CD4-positive, alpha-beta T cell treated with Interleukin-10 for 1 hour (primary cell): ENCODE measurements around the gene WDR70.
A peak's percentile ranks its signal among the peaks of the same experiment; 100 is the strongest.
"Not testable (repeated sequence)": the region's sequence is repeated elsewhere in the genome, so short reads cannot be mapped to it uniquely, and the experiment has no call there.

Source experiments
- DNase-seq: peaks from one replicate; pipeline ENCODE4 v3.0.0-alpha.2; 2020

WDR70 gene

GRCh38 chr5:37654566-37654965, 275.4 kb downstream of the WDR70 start:
- not testable (repeated sequence) for DNase-seq

- no peak for DNase-seq
Observed at GRCh38 chr5:37657046-37657445, 277.9 kb downstream of the WDR70 start.

GRCh38 chr5:37658440-37658839, 279.3 kb downstream of the WDR70 start:
- DNase-seq, result no peak

GRCh38 chr5:37660319-37660718, 281.2 kb downstream of the WDR70 start:
- DNase-seq, result no peak

GRCh38 chr5:37661227-37661920, 282.3 kb downstream of the WDR70 start:
- no peak for DNase-seq

- DNase-seq, result no peak
Observed at GRCh38 chr5:37661951-37662350, 282.8 kb downstream of the WDR70 start.

- DNase-seq, result no peak
Observed at GRCh38 chr5:37662362-37662761, 283.2 kb downstream of the WDR70 start.

- no peak for DNase-seq
Observed at GRCh38 chr5:37662789-37663485, 283.8 kb downstream of the WDR70 start.

- no peak for DNase-seq
Observed at GRCh38 chr5:37663538-37663937, 284.4 kb downstream of the WDR70 start.

- no peak for DNase-seq
Observed at GRCh38 chr5:37664551-37664950, 285.4 kb downstream of the WDR70 start.

- no peak for DNase-seq
Observed at GRCh38 chr5:37665272-37665671, 286.2 kb downstream of the WDR70 start.

- DNase-seq, result no peak
Observed at GRCh38 chr5:37665889-37666288, 286.8 kb downstream of the WDR70 start.

- DNase-seq, result no peak
Observed at GRCh38 chr5:37667430-37667829, 288.3 kb downstream of the WDR70 start.

- no peak for DNase-seq
Observed at GRCh38 chr5:37667846-37668245, 288.7 kb downstream of the WDR70 start.

- DNase-seq, result no peak
Observed at GRCh38 chr5:37668524-37669047, 289.5 kb downstream of the WDR70 start.

- peak; percentile 25 for DNase-seq
Observed at GRCh38 chr5:37672118-37672588, 293.0 kb downstream of the WDR70 start.

- not testable (repeated sequence) for DNase-seq
Observed at GRCh38 chr5:37674361-37674760, 295.2 kb downstream of the WDR70 start.

- not testable (repeated sequence) for DNase-seq
Observed at GRCh38 chr5:37679326-37679725, 300.2 kb downstream of the WDR70 start.

GRCh38 chr5:37679903-37680302, 300.8 kb downstream of the WDR70 start:
- not testable (repeated sequence) for DNase-seq

- DNase-seq, result no peak
Observed at GRCh38 chr5:37683072-37683471, 304.0 kb downstream of the WDR70 start.

GRCh38 chr5:37685211-37685610, 306.1 kb downstream of the WDR70 start:
- no peak for DNase-seq

- DNase-seq, result no peak
Observed at GRCh38 chr5:37685816-37686215, 306.7 kb downstream of the WDR70 start.

- DNase-seq, result not testable (repeated sequence)
Observed at GRCh38 chr5:37688925-37689324, 309.8 kb downstream of the WDR70 start.

GRCh38 chr5:37694333-37694732, 315.2 kb downstream of the WDR70 start:
- not testable (repeated sequence) for DNase-seq
